Pericardium fibroblast (primary cell): ENCODE results near the gene TOX2. TPM values are rescaled to one million over a fixed set of nuclear protein-coding genes. Genes with fewer than 3 reads are reported as not detected.

Experiments used
- total RNA-seq: library from RNA; depleted of rRNA; stranded (reverse); fragments of >200 nt; gene quantifications from 2 replicates; pipeline ENCODE4 v1.2.3, GENCODE V29; 2015

Gene TOX2
- total RNA-seq = 6.1 and 17.7 TPM in 2 replicates

GRCh38 chr20:43914311-43915210 is at the start of gene TOX2:
TSS of gene TOX2 (plus strand) at chr20:43914852. CDS start at chr20:43914892, 40 bp downstream.

Other genes with a start within 250 kb of the TOX2 start
- gene MYBL2, start 247.7 kb upstream of the TOX2 start, total RNA-seq = 2.6 and 2.7 TPM in 2 replicates
- gene GTSF1L, start 187.8 kb upstream of the TOX2 start, total RNA-seq = not detected in 2 replicates